Stimulated activated CD4-positive, alpha-beta T cell treated with anti-CD3 and anti-CD28 coated beads, TNF-alpha, amount 100 ng/mL, for 48 hours (primary cell): ENCODE results near the gene SETBP1.

Source experiments
- DNase-seq, 3 donors: peaks; one replicate each; pipeline ENCODE4 v3.0.0-alpha.2; 2020; ENCODE audit warnings: low read depth in 3 of 3

The SETBP1 gene

DNA sequence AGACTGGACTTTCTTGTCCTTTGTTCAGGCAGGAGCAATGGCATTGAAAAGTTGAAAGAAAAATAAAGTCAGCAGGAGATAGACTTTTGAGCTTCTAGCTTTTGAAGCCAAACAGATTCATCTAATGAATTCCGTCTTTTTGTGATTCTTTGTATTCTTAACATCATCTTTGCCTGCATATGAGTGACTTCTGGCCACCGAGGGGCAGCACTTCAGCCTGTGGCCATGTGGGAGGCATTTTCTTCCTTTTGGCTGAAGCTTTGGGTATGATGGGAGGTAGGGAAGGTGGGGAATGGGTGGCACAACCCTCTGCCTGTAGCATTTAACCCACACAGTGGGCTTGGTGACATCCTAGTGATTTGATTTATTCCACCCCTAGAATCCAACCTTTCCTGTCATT lies 220.6 kb downstream of the SETBP1 start:
- DNase-seq = no peak

DNA sequence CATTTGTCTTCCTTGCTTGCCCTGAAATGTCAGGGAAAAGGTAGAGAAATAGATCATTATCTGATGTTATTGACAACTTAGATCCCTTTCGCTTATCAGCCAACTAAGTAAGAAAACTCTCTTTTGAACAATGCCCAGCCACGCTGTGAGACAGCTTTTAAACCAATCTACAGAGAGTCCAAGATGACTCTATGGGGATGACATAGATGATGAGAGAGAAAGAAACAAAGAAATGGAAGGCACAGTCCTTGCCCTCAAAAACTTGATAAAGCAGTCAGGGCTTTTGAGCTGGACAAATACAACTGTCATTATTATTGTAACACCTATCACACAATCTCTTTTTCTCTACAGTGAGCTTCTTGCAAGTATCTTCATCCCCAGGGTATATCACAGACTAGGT lies 222.6 kb downstream of the SETBP1 start:
- DNase-seq = no peak

DNA sequence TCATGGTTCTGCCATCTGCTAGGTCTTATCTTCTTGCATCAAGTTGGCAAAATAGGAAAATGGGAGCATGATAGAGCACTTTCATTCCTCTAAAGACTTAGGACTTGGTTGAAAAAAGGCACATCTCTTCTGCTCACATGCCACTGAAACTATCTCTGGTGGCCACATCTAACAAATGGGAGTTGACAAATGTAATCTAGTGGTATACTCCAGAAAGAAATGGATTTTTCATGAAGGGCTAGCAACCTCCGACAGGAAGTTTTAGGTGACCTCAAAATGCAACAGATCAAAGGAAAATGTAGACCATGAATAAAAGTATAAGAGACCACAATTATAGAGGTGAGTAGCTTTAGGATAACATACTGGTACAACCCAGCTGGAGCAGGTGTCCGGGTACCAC lies 224.1 kb downstream of the SETBP1 start:
- DNase-seq = no peak

GRCh38 chr18:44909191-44909719 lies 228.6 kb downstream of the SETBP1 start:
- DNase-seq = no peak

GRCh38 chr18:44911260-44911659 lies 230.6 kb downstream of the SETBP1 start:
- DNase-seq = no peak

DNA sequence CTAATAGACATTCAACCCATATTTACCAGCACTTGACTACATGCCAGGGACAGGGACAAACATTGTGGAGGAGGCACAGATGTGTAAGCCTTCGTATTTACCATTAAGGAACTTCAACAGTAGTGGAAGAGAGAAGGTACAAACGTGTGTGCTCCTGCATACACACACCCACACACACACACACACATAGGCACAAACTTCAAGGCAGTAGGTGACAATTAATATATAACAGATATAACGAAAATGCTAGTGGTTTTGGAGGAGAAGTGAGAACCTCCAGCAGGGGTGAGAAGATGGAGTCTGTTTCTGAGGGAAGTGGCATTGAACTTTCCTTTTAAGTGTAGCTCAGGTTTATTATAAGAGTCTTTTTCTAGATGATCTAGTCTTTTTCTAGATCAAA lies 231.1 kb downstream of the SETBP1 start:
- DNase-seq = no peak

DNA sequence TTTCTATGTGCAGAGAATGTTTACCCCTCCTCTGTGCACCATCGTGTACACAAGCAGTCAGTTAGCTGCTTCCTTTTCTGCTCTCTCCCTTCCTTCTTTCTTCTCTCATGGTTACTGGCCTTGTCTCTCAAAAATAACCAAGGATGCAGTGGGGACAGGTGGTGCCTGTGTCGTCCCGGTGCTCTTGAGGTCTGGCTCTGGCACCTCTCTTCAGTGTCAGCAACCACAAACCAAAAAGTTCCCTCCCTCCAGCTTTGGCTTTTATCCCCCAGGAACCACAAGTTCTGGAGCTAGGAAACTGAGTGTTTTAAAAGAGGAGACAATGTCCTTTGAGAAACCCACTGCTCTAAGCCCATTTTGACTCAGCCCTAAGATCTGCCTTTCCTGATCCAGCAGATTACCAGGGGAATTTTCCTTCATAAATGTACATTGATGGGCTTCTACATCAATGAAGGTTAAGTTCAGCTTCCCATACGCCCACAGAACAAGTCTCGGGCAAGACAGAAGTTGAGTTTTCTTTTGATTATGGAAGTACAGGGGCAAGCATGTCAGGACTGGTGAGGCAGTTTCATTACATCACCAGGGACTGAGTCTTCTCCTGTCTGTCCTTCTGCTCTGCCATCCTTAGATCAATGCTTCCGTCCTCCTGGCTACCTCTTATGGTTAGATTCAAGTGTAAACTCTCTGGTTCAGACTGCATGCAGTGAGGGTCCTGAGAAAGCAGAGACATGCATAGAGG lies 232.2 kb downstream of the SETBP1 start:
- no peak for DNase-seq

GRCh38 chr18:44914028-44914427 lies 233.3 kb downstream of the SETBP1 start:
- no peak for DNase-seq

DNA sequence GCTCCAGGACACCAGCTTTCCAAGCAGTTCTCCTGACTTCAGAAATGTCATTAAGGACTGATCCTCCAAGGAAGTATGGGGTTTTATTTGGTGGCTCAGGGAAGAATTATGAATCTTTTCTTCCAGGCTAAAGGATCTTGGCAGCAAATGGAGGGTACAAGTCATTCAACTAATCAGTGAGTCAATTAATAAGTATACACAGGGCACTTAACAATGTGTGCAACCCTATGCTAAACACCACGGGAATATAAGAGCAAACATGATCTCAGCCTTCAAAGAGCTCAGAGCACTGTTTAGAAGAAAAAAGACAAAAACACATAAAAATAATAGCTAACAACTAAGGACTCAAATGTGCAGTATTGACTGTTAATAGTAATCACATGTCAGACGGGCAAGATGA lies 234.5 kb downstream of the SETBP1 start:
- DNase-seq = no peak

GRCh38 chr18:44915661-44916060 lies 235.0 kb downstream of the SETBP1 start:
- DNase-seq = no peak

DNA sequence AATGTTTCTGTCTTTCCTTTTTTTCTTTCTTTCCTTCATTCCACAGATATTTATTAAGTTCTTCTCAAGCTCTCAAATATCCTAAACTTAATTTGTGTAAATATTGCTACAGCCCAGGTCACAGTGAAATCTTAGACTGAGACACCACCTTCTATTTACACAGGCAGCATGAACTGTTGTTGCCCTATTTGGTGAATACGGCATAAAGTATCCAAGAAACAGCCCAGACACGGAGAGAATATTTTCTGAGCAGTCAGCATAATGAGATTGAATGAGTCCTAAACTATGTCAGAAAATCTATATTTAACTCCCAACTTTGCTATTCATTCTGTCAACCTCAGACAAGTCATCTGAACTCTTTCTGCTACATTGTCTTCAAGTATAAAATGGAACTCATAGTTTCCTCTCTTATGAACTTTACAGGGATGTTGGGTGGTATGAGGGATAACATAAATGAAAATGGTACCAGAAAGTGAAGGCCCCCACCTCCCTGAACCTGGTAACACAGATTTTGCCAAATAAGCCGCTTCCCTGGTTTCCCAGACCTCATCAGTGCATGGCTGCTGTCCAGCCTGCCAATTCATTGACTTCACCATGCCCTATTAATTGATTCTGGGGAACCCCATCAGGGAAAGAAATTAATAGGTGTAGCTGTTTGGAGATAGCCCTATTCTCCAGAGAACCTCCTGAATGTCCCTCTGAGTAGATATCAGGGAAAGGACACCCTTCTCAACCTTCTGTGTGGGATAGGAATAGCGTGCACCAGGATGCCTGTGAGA lies 235.9 kb downstream of the SETBP1 start:
- DNase-seq = no peak

- no peak for DNase-seq
Observed at GRCh38 chr18:44917216-44918141, 236.8 kb downstream of the SETBP1 start.

- DNase-seq = no peak
Observed at GRCh38 chr18:44918142-44918476, 237.4 kb downstream of the SETBP1 start.

DNA sequence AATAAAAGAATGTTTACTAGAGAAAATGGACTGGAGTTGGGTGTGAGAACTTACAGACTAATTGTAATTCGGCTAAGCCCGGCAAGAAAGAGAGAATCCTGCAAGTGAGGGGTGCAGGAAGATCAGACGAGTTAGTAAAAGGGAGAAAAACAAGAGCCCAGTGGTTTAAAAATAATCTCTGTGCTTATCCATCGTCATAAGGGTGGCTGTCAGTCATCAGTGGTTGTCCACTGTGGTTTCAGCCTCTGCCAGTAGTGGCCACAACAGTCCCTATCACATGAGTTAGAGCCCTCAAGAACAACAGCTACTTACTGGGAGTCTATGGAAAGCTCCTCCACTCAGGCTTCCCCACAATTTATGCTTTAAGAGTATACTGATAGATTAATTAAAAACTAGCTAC lies 239.8 kb downstream of the SETBP1 start:
- DNase-seq = no peak

DNA sequence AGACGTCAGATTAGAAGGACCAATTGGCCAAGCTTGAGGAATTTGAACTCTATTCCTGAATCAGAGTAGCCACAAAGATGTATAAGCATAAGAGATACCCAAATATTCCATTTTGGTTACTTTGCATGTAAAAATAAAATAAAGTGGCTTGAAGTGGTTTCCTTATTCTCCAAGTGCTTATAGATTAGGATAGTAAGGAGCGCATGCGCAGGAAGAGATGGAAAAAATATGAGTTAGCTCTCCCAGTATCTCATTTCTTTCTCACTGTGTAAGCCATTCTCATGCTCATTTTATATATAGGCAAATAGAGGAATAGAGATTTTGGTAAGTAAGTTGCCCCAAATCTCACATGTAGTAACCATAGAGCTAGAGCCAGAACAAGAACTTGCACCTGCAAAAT lies 241.3 kb downstream of the SETBP1 start:
- DNase-seq = no peak

- DNase-seq = no peak
Observed at GRCh38 chr18:44922968-44923367, 242.3 kb downstream of the SETBP1 start.

- no peak for DNase-seq
Observed at GRCh38 chr18:44924785-44925499, 244.3 kb downstream of the SETBP1 start.

GRCh38 chr18:44927127-44927849 lies 246.6 kb downstream of the SETBP1 start:
- DNase-seq = peak in 1 of 3 donors; percentile 8

- no peak for DNase-seq
Observed at GRCh38 chr18:44934901-44935300, 254.2 kb downstream of the SETBP1 start.

DNA sequence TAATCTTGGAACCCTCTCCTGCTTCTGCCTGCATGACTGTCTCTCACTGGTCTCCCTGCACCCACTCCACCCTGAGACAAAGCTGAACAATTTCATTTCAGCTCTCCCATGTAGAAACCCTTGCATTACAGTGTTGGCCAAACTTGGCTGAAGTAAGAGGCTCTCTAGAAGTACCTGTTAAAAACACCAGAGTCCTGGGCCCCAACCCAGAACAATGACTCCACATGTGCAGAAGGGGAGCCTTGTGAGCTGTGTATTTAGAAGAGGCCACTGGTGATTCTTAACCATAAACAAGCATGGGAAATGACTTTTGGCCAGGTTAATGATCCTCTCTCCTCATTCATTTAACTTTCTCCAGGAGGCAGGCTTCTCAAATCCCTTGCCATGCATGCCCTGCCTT lies 254.8 kb downstream of the SETBP1 start:
- no peak for DNase-seq

GRCh38 chr18:44936485-44936884 lies 255.8 kb downstream of the SETBP1 start:
- DNase-seq = no peak
